Muscle layer of colon (tissue), 2 donors: Measurements from ENCODE around the gene SERPINA12.
A peak's percentile ranks its signal among the peaks of the same experiment; 100 is the strongest.
"Not testable (repeated sequence)": the region's sequence is repeated elsewhere in the genome, so short reads cannot be mapped to it uniquely, and the experiment has no call there.

ENCODE experiments used
- H3K27ac ChIP-seq: one replicate; pipeline ENCODE4 v1.7.0; 2013; ENCODE audit warnings: low read depth, mild to moderate bottlenecking, low read length, moderate library complexity
- H3K27me3 ChIP-seq, 2 donors: one replicate each; pipeline ENCODE4 v1.7.0; 2013; ENCODE audit warnings: low read length in 2 of 2, mild to moderate bottlenecking in 2 of 2; ENCODE audit not compliant: insufficient read depth in 2 of 2, control insufficient read depth in 1 of 2
- H3K36me3 ChIP-seq: one replicate; pipeline ENCODE4 v1.7.0; 2013; ENCODE audit warnings: mild to moderate bottlenecking, low read length; ENCODE audit not compliant: insufficient read depth
- H3K4me1 ChIP-seq: one replicate; pipeline ENCODE4 v1.7.0; 2013; ENCODE audit warnings: mild to moderate bottlenecking, low read length; ENCODE audit not compliant: insufficient read depth
- H3K4me3 ChIP-seq, 2 donors: one replicate each; pipeline ENCODE4 v1.7.0; 2013; ENCODE audit warnings: low read length in 2 of 2, low read depth in 1 of 2, mild to moderate bottlenecking in 1 of 2, moderate library complexity in 1 of 2
- H3K9ac ChIP-seq: one replicate; pipeline ENCODE4 v1.7.0; 2013; ENCODE audit warnings: low read length
- H3K9me3 ChIP-seq: one replicate; pipeline ENCODE4 v1.7.0; 2013; ENCODE audit warnings: mild to moderate bottlenecking, low read length
- donor health status: abdominal sarcoma.
- donor health status: Adenocarcinoma of cecum.

SERPINA12 gene

GRCh38 chr14:94485944-94486841 lies 23.1 kb downstream of the SERPINA12 start:
- Histone ChIP-seq H3K9ac (no peak overlapping the region), H3K4me1 (peaks cover 7% of the 10 kb centered on the region), H3K4me3 (peak overlapping the region in 1 of 2 donors; percentile 24), H3K9me3 (no peaks in the 10 kb centered on the region), H3K36me3 (no peaks in the 10 kb centered on the region), H3K27me3 (no peaks in the 10 kb centered on the region), H3K27ac (no peak overlapping the region)

GRCh38 chr14:94484481-94484880 lies 24.8 kb downstream of the SERPINA12 start:
- Histone ChIP-seq H3K4me3 (no peak overlapping the region), H3K9ac (no peak overlapping the region), H3K9me3 (no peaks in the 10 kb centered on the region), H3K36me3 (no peaks in the 10 kb centered on the region), H3K4me1 (peaks cover 7% of the 10 kb centered on the region), H3K27me3 (no peaks in the 10 kb centered on the region), H3K27ac (no peak overlapping the region)

- no peak overlapping the region for H3K9ac ChIP-seq
- no peaks in the 10 kb centered on the region for H3K36me3 ChIP-seq
- peaks cover 7% of the 10 kb centered on the region for H3K4me1 ChIP-seq
- peaks cover 3% of the 10 kb centered on the region for H3K9me3 ChIP-seq
- no peaks in the 10 kb centered on the region for H3K27me3 ChIP-seq
- H3K27ac ChIP-seq, result no peak overlapping the region
- no peak overlapping the region for H3K4me3 ChIP-seq
These were observed 25.5 kb downstream of the SERPINA12 start for GRCh38 chr14:94483729-94484275.

DNA sequence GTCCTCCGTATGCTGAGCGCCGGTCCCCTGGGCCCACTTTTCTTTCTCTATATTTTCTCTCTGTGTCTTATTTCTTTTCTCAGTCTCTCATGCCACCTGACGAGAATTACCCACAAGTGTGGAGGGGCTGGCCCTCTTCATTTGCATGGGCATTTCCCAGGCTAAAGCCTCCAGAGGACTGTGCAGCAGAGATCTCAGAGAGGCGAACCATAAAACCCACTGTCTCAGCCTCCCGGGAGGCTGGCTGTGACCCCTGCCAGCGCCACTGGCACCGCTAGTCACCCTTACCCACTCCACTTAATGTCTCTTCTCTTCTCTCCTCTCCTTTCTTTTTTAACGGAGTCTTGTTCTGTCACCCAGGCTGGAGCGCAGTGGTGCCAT lies 26.2 kb downstream of the SERPINA12 start:
- H3K4me1 ChIP-seq, result peaks cover 7% of the 10 kb centered on the region
- no peak overlapping the region for H3K27ac ChIP-seq
- no peaks in the 10 kb centered on the region for H3K36me3 ChIP-seq
- peaks cover 5% of the 10 kb centered on the region for H3K9me3 ChIP-seq
- H3K27me3 ChIP-seq, result no peaks in the 10 kb centered on the region
- H3K4me3 ChIP-seq, result no peak overlapping the region
- no peak overlapping the region for H3K9ac ChIP-seq

DNA sequence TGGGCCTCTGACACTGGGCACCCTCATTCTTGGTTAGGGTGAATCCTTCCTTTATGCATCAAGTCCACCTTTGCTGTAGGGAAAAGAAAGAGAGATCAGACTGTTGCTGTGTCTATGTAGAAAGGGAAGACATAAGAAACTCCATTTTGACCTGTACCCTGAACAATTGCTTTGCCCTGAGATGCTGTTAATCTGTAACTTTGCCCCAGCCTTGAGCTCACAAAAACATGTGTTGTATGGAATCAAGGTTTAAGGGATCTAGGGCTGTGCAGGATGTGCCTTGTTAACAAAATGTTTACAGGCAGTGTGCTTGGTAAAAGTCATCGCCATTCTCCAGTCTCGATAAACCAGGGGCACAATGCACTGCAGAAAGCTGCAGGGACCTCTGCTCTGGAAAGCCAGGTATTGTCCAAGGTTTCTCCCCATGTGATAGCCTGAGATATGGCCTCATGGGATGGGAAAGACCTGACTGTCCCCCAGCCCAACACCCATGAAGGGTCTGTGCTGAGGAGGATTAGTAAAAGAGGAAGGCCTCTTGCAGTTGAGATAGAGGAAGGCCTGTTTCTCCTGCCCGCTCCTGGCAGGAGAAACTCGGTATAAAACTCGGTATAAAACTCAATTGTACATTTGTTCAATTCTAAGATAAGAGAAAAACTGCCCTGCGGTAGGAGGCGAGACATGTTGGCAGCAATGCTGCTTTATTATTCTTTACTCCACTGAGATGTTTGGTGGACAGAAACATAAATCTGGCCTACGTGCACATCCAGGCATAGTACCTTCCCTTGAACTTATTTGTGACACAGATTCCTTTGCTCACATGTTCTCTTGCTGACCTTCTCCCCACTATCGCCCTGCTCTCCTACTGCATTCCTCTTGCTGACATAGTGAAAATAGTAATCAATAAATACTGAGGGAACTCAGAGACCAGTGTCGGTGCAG lies 26.9 kb downstream of the SERPINA12 start:
- H3K4me3 ChIP-seq, H3K27ac ChIP-seq, H3K9ac ChIP-seq, H3K27me3 ChIP-seq, H3K36me3 ChIP-seq, H3K4me1 ChIP-seq, H3K9me3 ChIP-seq: not testable (repeated sequence)

GRCh38 chr14:94481468-94482131 lies 27.7 kb downstream of the SERPINA12 start:
- Histone ChIP-seq H3K4me3 (no peak overlapping the region), H3K27ac (no peak overlapping the region), H3K9me3 (peaks cover 5% of the 10 kb centered on the region), H3K36me3 (no peaks in the 10 kb centered on the region), H3K27me3 (no peaks in the 10 kb centered on the region), H3K9ac (no peak overlapping the region), H3K4me1 (peaks cover 6% of the 10 kb centered on the region)

GRCh38 chr14:94480809-94481208 lies 28.5 kb downstream of the SERPINA12 start:
- Histone ChIP-seq H3K27ac (no peak overlapping the region), H3K9ac (no peak overlapping the region), H3K27me3 (no peaks in the 10 kb centered on the region), H3K36me3 (no peaks in the 10 kb centered on the region), H3K9me3 (peaks cover 5% of the 10 kb centered on the region), H3K4me3 (no peak overlapping the region), H3K4me1 (no peaks in the 10 kb centered on the region)

GRCh38 chr14:94478420-94478819 lies 30.8 kb downstream of the SERPINA12 start:
- H3K27me3 ChIP-seq, result no peaks in the 10 kb centered on the region

DNA sequence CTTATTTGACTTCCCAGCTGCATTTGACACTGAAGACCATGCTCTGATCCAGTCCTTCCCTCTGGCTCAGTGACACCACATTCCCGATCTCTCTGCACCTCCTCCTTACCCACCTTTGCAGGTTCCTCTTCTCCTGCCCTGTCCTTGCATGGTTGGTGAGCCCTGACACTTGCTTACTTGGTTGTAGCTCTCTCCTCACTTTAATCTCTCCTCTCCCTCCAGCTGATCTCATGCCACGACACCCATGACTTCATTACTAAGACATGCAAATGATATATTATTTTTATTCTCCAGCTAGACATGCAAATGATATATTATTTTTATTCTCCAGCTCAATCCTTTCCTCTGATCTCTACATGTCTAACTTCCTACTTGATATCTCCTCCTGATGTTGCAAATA lies 33.2 kb downstream of the SERPINA12 start, which contains the start of gene SERPINA9:
TSS of gene SERPINA9 (minus strand) at position 175 of the 400 bp plus-strand sequence. CDS start 6,357 bp downstream, outside the sequence.
- Histone ChIP-seq H3K27me3 (no peaks in the 10 kb centered on the region), H3K36me3 (no peaks in the 10 kb centered on the region), H3K4me3 (no peak within 1 kb of the TSS), H3K27ac (no peak within 1 kb of the TSS), H3K4me1 (no peaks in the 10 kb centered on the region), H3K9me3 (peaks cover 5% of the 10 kb centered on the region), H3K9ac (no peak within 1 kb of the TSS)

More at GRCh38 chr14:94478420-94478819, 30.8 kb downstream of the SERPINA12 start:
- no peak overlapping the region for H3K4me3 ChIP-seq
- no peak overlapping the region for H3K9ac ChIP-seq
- no peaks in the 10 kb centered on the region for H3K4me1 ChIP-seq
- peaks cover 5% of the 10 kb centered on the region for H3K9me3 ChIP-seq
- no peak overlapping the region for H3K27ac ChIP-seq
- no peaks in the 10 kb centered on the region for H3K36me3 ChIP-seq

DNA sequence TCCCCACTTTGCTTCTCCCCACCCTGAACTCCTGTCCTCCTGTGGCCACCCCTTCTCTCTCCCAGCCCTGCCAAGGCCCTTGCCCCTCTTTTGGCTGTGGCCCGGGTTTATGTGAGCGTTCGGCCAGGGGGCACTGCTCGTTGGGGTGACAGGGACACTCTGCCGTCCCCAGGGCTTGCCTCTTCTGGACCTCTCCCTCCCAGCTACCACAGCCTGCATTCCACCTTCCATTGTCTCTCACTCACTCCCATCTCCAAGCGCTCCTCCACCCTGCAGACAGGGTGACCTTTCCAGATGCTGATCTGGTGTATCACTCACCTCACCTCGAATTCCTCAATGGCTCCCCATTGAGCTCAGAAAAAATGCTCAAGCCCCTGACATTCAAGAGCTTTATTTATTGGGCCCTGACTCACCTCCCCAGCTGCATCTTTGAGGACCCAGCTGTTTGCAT lies 34.7 kb downstream of the SERPINA12 start:
- Histone ChIP-seq H3K27ac (no peak overlapping the region), H3K4me1 (no peaks in the 10 kb centered on the region), H3K36me3 (no peaks in the 10 kb centered on the region), H3K9me3 (peaks cover 5% of the 10 kb centered on the region), H3K27me3 (no peaks in the 10 kb centered on the region), H3K9ac (no peak overlapping the region), H3K4me3 (no peak overlapping the region)
